HG03520 (cell line): ENCODE results near the gene RNASEH2A.

Source experiments
- ATAC-seq: cut with Tn5 transposase; IDR thresholded peaks from one replicate; pipeline ENCODE4 v1.9.1; 2021; ENCODE audit warnings: mild to moderate bottlenecking, moderate library complexity; ENCODE audit not compliant: unreplicated experiment

RNASEH2A gene

GRCh38 chr19:12806242-12807081 is at the start of gene RNASEH2A:
TSS of gene RNASEH2A (plus strand) at chr19:12806584. CDS start at chr19:12806674, 90 bp downstream.
- ATAC-seq: peak; percentile 79

GRCh38 chr19:12757544-12758274 is 48.7 kb upstream of the RNASEH2A start:
- ATAC-seq: no peak

GRCh38 chr19:12759686-12760085 is 46.7 kb upstream of the RNASEH2A start:
- no peak for ATAC-seq

GRCh38 chr19:12763100-12763499 is 43.3 kb upstream of the RNASEH2A start:
- no peak for ATAC-seq

GRCh38 chr19:12764698-12765097 is 41.7 kb upstream of the RNASEH2A start:
- no peak for ATAC-seq

GRCh38 chr19:12766051-12766521 is 40.3 kb upstream of the RNASEH2A start:
- ATAC-seq: no peak

GRCh38 chr19:12767150-12767549 is 39.2 kb upstream of the RNASEH2A start:
- ATAC-seq: no peak

- no peak for ATAC-seq
Measured at GRCh38 chr19:12767666-12768065, 38.7 kb upstream of the RNASEH2A start.

GRCh38 chr19:12769689-12770088 is 36.7 kb upstream of the RNASEH2A start:
- ATAC-seq: no peak

- ATAC-seq: no peak
Measured at GRCh38 chr19:12770922-12771321, 35.5 kb upstream of the RNASEH2A start.

- ATAC-seq: no peak
Measured at GRCh38 chr19:12772323-12772722, 34.1 kb upstream of the RNASEH2A start.

GRCh38 chr19:12773571-12773970 is 32.8 kb upstream of the RNASEH2A start:
- ATAC-seq: no peak

- ATAC-seq: no peak
Measured at GRCh38 chr19:12774588-12775555, 31.5 kb upstream of the RNASEH2A start, which contains the start of gene HOOK2. TSS of gene HOOK2 (minus strand) at chr19:12775552. CDS start at chr19:12775449, 103 bp downstream.

GRCh38 chr19:12777217-12778016 is 29.0 kb upstream of the RNASEH2A start:
- peak; percentile 37 for ATAC-seq

- ATAC-seq: no peak
Measured at GRCh38 chr19:12778017-12778904, 28.1 kb upstream of the RNASEH2A start.

GRCh38 chr19:12778905-12779161 is 27.6 kb upstream of the RNASEH2A start:
- ATAC-seq: no peak

- no peak for ATAC-seq
Measured at GRCh38 chr19:12779162-12779993, 27.0 kb upstream of the RNASEH2A start.

- no peak for ATAC-seq
Measured at GRCh38 chr19:12782174-12782423, 24.3 kb upstream of the RNASEH2A start.
